C4-2B (cell line): ENCODE results near the gene R3HDM4.

Experiments
- H3K27ac ChIP-seq: fragments of 450-650 bp; 2 replicates; pipeline ENCODE4 v1.5.1; 2017
- ZFX ChIP-seq: fragments of 450-650 bp; IDR thresholded peaks from 2 replicates; pipeline ENCODE4 v1.6.1; 2017
- TF ChIP-seq, protein P1 (sequence below): fragments of 450-650 bp; conservative IDR thresholded peaks from 2 replicates; pipeline ENCODE4 v1.5.1; 2017; ENCODE audit warnings: mild to moderate bottlenecking

Gene R3HDM4

DNA sequence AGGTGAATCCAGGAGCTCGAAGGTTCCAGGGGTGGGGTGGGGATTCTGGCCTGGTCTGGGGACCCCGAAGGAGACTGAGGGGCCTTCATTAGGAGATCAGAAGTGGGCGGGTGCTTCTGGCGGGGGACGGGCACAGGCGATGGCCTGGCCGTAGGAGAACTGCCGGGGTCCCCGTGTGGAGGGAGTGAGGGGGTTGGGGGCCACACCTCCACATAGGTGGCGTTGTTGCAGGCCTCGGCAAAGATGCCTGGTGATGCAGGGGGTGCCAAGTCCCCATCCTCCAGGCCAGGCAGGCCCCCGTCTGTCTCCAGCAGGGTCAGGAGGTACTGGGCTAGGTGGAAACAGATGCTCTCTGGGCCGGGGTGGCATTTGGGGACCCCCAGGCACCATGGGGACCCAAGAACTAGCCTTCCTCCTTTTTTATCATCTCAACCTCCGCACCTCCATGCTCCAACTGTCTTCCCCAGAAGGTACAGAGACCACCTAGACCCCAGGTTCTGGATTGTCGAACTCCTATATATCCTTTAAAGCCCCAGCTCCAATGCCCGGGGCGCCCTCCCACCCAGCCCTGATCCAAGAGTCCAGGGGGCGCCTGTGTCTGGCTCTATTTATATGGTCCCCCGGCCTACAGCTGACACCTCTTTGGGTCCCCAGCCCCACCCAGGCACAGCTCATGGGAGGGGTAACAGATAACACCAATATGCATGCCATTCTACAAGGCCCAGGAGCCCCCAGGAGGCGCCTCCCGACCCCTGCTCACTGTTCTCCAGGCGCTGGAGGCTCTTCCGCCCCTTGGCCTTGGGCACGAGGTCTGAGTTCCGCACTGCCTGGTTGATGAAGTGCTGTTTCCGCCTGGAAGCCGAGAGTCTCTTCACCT lies 11.6 kb downstream of the R3HDM4 start:
- no peak overlapping the region for H3K27ac ChIP-seq
- no peak for TF ChIP-seq ZFX
- TF ChIP-seq, protein P1, sequence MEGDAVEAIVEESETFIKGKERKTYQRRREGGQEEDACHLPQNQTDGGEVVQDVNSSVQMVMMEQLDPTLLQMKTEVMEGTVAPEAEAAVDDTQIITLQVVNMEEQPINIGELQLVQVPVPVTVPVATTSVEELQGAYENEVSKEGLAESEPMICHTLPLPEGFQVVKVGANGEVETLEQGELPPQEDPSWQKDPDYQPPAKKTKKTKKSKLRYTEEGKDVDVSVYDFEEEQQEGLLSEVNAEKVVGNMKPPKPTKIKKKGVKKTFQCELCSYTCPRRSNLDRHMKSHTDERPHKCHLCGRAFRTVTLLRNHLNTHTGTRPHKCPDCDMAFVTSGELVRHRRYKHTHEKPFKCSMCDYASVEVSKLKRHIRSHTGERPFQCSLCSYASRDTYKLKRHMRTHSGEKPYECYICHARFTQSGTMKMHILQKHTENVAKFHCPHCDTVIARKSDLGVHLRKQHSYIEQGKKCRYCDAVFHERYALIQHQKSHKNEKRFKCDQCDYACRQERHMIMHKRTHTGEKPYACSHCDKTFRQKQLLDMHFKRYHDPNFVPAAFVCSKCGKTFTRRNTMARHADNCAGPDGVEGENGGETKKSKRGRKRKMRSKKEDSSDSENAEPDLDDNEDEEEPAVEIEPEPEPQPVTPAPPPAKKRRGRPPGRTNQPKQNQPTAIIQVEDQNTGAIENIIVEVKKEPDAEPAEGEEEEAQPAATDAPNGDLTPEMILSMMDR = no peak

DNA sequence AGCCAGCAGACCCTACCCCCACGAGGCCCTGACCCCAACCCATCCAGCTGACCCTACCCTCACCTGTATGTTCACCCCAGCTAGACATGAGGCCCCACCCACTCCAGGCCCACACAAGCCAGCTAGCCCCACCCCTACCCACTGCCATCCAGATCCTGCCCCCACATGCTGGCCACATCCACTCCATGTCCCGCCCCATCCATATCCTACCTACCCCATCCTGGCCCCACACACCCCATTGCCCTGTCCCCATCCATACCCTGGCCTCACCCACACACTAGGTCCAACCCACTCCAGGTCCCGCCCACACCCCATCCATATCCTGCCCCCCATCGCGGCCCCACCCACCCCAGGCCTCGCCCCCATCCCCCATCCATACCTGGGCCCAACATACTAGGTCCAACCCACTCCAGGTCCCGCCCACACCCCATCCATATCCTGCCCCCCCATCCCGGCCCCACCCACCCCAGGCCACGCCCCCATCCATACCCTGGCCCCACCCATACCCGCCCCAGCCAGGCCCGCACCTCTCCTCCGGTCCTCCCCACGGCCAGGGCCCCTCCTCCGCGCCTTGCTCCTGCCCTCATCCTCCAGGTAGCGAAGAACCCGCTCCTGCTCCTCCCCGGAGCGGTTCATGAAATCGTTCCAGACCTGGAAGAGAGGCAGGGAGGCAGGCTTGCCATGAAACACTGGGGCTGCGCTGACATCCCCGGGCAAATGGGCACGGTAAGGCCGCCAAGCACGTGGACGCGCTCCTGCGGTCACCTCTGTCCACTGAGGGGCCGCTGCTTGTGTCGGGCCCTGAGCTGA lies 12.5 kb downstream of the R3HDM4 start:
- TF ChIP-seq ZFX = no peak
- TF ChIP-seq, protein P1 = no peak
- H3K27ac ChIP-seq = no peak overlapping the region

DNA sequence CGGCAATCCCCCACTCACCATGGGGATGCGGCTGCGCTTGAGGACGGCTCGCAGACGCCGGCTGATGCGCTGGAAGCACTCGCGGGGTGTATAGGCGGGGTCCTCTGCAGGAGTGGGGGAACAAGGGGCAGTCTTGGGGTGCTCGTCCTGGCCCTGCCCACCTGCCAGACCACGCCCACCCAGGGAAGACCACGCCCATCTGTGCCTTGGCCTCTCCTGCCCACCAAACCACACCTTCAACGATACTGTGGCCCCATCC lies 13.0 kb downstream of the R3HDM4 start:
- TF ChIP-seq, protein P1 = no peak
- TF ChIP-seq ZFX = no peak
- H3K27ac ChIP-seq = no peak overlapping the region

DNA sequence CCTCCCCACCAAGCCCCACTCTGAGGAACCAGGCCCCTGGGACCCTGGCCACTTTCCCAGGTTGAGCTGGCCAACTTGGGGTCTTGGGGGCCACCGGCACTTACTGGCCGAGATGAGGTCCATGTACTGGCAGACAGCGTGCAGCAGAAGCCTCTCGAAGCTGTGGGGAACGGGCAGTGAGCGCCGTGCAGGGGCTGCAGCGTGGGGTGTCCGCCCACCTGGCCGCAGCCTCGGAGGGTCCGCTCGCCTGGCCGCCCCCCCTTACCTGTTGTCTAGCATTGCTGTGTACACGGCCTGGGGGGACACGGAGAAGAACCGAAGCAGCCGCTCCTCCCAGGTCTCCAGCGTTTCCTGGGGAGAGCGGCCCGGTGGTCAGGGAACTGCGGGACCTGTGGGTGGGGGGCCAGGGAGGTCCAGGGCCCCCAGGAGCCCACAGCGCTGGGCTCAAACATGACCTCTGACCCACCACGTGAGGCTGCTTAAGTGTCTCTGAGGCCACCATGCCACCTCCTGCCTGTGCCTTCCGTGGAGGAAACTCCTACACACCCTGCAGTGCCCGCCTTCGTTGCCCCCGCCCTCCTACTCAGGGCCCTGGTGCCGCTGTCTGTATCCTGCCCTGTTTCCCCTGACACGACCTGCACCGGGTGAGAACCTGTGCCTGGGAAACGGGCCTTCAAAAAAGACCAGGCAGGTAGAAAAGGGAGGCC lies 13.5 kb downstream of the R3HDM4 start:
- TF ChIP-seq ZFX = no peak
- TF ChIP-seq, protein P1 = no peak
- H3K27ac ChIP-seq = no peak overlapping the region

DNA sequence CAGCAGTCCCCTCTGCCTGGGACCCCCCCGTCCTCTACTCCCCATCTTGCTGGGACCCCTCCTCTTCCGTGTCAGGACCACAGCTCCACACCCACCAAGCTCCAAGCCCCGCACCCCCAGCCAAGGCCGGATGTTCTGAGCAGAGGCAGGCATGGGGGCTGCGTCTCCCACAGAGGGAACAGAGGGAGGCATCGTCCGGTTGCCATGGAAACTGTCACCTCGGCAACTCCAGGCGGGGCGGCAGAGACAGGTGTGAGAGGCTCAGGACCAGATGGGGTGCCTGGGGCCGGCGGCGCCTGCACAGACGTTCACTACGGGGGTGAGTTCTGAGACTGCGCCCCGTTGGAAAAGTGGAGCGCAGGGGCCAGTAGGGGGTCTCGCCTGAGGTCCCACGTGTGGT lies 14.4 kb downstream of the R3HDM4 start:
- TF ChIP-seq ZFX = no peak
- TF ChIP-seq, protein P1 = no peak
- H3K27ac ChIP-seq = no peak overlapping the region

DNA sequence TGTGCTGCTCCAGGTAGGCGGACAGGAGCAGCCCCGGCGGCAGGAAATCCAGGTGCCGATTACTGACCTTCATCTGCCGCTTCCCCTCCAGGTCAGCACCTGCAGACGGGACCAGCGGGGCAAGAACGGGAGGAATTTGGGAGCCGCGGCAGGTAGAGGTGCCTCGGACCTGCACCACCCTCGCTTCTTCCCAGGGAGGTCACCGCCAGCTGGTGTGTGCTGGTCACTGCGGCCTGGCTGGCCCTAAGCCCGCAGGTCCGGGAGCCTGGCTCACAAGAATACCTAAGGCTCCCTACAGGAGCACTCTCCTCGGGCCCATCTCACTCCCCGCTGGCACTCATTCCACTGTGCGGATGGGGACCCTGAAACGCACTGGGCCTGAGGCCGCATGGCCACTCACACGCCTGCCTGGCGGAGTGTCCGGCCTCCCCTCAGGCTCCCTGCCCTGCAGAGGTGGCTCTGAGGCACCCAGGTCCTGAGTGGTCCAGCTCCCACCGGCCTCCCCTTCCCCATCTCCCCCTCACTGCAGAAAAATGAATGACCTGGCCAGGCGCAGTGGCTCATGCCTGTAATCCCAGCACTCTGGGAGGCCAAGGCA lies 15.5 kb downstream of the R3HDM4 start:
- TF ChIP-seq, protein P1 = no peak
- no peak for TF ChIP-seq ZFX
- H3K27ac ChIP-seq = no peak overlapping the region
